Measurements from ENCODE around the gene MMP21. TPM values are rescaled to one million over a fixed set of nuclear protein-coding genes. Genes with fewer than 3 reads are reported as not detected.

The MMP21 gene
- total and polyA plus RNA-seq, 2 of the 13 experiments (the other 11 are each of a cell fraction or from before 2014, with no cell fraction given) = not detected

DNA sequence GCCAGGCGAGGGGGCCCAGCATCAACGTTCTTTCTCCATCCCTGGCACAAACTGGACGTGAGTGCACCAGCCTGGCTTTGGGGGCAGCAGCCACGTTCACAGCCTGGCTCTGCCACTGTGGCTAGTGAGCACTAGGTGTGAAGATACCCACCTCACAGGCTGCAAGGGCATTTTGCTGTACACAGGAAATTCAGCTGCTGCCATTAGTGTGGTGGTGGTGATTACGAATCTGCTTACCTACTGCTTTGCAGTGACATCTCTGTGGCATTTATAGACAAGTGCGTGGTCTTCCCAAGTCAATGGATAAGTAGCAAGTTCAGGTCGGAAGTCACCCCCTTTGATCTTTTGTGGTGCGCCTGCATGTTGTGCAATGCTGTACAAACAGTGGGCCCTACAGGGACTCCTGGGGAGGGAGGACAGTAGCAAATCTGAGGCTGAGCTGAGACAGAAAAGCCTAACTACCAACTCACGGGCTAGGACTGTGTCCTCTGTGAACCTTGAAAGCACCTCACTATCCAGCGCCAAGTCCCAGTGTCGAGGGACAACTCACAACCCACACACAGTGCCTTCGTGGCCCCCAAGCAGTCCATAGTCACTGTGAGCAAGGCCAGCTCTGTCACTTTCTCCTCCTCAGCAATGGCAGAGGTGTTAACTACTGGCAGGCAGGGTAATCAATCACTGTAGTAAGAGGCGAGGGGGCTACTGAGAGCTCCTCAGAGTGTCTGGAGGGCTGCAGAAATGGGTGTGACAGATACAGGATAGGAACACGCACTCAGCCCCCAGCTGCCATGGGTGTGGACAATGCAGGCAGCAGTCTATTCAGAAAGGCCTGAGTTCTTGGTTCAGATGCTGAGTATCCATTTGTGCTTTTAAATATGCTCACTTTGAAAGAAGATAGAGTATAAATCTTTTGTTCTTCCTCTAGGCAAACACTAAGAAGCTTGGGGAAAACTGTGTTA is 17.0 kb upstream of the MMP21 start (continued):
- TF ChIP-seq BRCA1 (CRISPR knock-in tag; IDR thresholded peaks at IDR 0.05) (no peak), DMAP1 (CRISPR knock-in tag; IDR thresholded peaks at IDR 0.05) (peak; percentile 76), ZNF672 (CRISPR knock-in tag; IDR thresholded peaks at IDR 0.05) (peak; percentile 69; the same call in 1 of the 2 replicates), ZNF766 (CRISPR knock-in tag; IDR thresholded peaks at IDR 0.05; ENCODE audit: borderline replicate concordance) (0 out of 2 replicates have a peak, but pooled peaks have one; percentile 23), AFF4 (CRISPR knock-in tag; IDR thresholded peaks at IDR 0.05) (no peak), CBX2 (IDR thresholded peaks at IDR 0.05; ENCODE audit: low read depth, low read length) (no peak), CBX2 (CRISPR knock-in tag; IDR thresholded peaks at IDR 0.05; ENCODE audit: low read depth) (no peak), NR2F1 (CRISPR knock-in tag; IDR thresholded peaks at IDR 0.05) (peak; percentile 90 to 93), ZNF879 (CRISPR knock-in tag; IDR thresholded peaks at IDR 0.05) (0 out of 2 replicates have a peak, but pooled peaks have one; percentile 30), ZNF260 (CRISPR knock-in tag; IDR thresholded peaks at IDR 0.05; ENCODE audit: borderline replicate concordance, low read depth) (no peak), GZF1 (CRISPR knock-in tag; IDR thresholded peaks at IDR 0.05) (peak; percentile 84; the same call in 1 of the 2 replicates), ATF7 (IDR thresholded peaks at IDR 0.05) (no peak), ATF7 (CRISPR knock-in tag; IDR thresholded peaks at IDR 0.05) (peak; percentile 79), FOSL1 (CRISPR knock-in tag; IDR thresholded peaks at IDR 0.05; ENCODE audit: borderline replicate concordance) (no peak), ATF5 (CRISPR knock-in tag; IDR thresholded peaks at IDR 0.05; ENCODE audit: low read depth) (no peak), TARDBP (CRISPR knock-in tag; IDR thresholded peaks at IDR 0.05) (peak; percentile 94), THRA (CRISPR knock-in tag; IDR thresholded peaks at IDR 0.05; ENCODE audit: borderline replicate concordance) (peak; percentile 93; the same call in 1 of the 2 replicates), SP1 (IDR thresholded peaks at IDR 0.05) (no peak), SP1 (CRISPR knock-in tag; IDR thresholded peaks at IDR 0.05) (no peak; the same call in 1 of the 2 replicates), ZNF605 (CRISPR knock-in tag; IDR thresholded peaks at IDR 0.05) (peak; percentile 82; the same call in 1 of the 2 replicates), ZNF773 (CRISPR knock-in tag; IDR thresholded peaks at IDR 0.05; ENCODE audit: borderline replicate concordance) (no peak), SRF (IDR thresholded peaks at IDR 0.05; ENCODE audit: low read depth, low read length) (no peak), ZNF44 (CRISPR knock-in tag; IDR thresholded peaks at IDR 0.05) (0 out of 2 replicates have a peak, but pooled peaks have one; percentile 35)
- TF ChIP-seq, protein P1, sequence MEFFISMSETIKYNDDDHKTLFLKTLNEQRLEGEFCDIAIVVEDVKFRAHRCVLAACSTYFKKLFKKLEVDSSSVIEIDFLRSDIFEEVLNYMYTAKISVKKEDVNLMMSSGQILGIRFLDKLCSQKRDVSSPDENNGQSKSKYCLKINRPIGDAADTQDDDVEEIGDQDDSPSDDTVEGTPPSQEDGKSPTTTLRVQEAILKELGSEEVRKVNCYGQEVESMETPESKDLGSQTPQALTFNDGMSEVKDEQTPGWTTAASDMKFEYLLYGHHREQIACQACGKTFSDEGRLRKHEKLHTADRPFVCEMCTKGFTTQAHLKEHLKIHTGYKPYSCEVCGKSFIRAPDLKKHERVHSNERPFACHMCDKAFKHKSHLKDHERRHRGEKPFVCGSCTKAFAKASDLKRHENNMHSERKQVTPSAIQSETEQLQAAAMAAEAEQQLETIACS (CRISPR knock-in tag; IDR thresholded peaks at IDR 0.05) = no peak
